A549 (cell line): ENCODE measurements around the gene GPR146.

Experiments
- CEBPB ChIP-seq, 2 experiments: fragments of >200 bp in 1 of 2; sonication (Bioruptor Twin) in 1 of 2; formaldehyde crosslinking in 1 of 2; IDR thresholded peaks; 2 replicates each; pipeline ENCODE4 v1.6.1; 2012 to 2016
- FOSL2 ChIP-seq, 2 experiments: fragments of 450-650 bp in 1 of 2; fragments of >200 bp in 1 of 2; sonication (Bioruptor Twin) in 1 of 2; formaldehyde crosslinking; IDR thresholded peaks; 2 replicates each; pipeline versions ENCODE4 v1.5.0 to v1.6.1; 2016 to 2020; ENCODE audit warnings: mild to moderate bottlenecking in 1 of 2, moderate library complexity in 1 of 2
- MYC ChIP-seq: IDR thresholded peaks from 2 replicates; pipeline ENCODE4 v1.6.1; 2012; ENCODE audit warnings: mild to moderate bottlenecking, inconsistent platforms, low read length, improper control_type of control experiment, borderline replicate concordance
- NFE2L2 ChIP-seq: fragments of 150-350 bp; conservative IDR thresholded peaks from 2 replicates; pipeline ENCODE4 v1.6.1; 2014; ENCODE audit warnings: low read length
- NPAS2 ChIP-seq: fragments of 250-450 bp; sonication (Bioruptor Pico); IDR thresholded peaks from 2 replicates; pipeline ENCODE4 v1.8.0; 2022; ENCODE audit warnings: mild to moderate bottlenecking, moderate library complexity, borderline replicate concordance
- RAD21 ChIP-seq, 2 experiments: fragments of >200 bp in 1 of 2; sonication (Bioruptor Twin) in 1 of 2; formaldehyde crosslinking in 1 of 2; IDR thresholded peaks in 1 of 2; conservative IDR thresholded peaks in 1 of 2; 2 replicates in 1 of 2; 3 replicates in 1 of 2; pipeline ENCODE4 v1.6.1; 2012 to 2018; ENCODE audit warnings: inconsistent platforms in 1 of 2
- TF ChIP-seq, protein P1 (sequence below): fragments of >200 bp; sonication (Bioruptor Twin); formaldehyde crosslinking; IDR thresholded peaks from 3 replicates; pipeline ENCODE4 v1.5.1; 2016
- TF ChIP-seq, protein P2 (sequence below): fragments of 450-650 bp; IDR thresholded peaks from 2 replicates; pipeline ENCODE4 v1.6.1; 2014; ENCODE audit warnings: antibody characterized with exemption
- TF ChIP-seq, protein P3 (sequence below): fragments of 250-450 bp; sonication (Bioruptor Pico); IDR thresholded peaks from 2 replicates; pipeline ENCODE4 v1.5.0; 2021; ENCODE audit warnings: mild to moderate bottlenecking, moderate library complexity, borderline replicate concordance

DNA sequence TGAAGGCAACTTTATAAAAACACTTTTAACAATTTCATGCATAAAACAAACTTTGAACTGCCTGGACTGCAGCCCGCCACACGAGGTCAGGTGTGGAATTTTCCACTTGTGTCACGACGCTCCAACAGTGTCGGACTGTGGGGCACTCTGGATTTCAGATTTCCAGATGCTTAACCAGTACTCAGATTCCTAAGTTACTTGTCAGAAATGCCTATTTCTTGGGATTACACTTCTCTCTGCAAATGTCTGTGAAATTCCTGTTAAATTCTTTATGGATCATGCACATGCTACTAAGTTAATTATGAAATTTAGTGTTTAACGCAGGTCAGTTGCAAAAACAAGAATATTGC, 43.1 kb downstream of the GPR146 start:
- TF ChIP-seq CEBPB (IDR thresholded peaks at IDR 0.05): no peak
- no peak for TF ChIP-seq MYC
- TF ChIP-seq, protein P1, sequence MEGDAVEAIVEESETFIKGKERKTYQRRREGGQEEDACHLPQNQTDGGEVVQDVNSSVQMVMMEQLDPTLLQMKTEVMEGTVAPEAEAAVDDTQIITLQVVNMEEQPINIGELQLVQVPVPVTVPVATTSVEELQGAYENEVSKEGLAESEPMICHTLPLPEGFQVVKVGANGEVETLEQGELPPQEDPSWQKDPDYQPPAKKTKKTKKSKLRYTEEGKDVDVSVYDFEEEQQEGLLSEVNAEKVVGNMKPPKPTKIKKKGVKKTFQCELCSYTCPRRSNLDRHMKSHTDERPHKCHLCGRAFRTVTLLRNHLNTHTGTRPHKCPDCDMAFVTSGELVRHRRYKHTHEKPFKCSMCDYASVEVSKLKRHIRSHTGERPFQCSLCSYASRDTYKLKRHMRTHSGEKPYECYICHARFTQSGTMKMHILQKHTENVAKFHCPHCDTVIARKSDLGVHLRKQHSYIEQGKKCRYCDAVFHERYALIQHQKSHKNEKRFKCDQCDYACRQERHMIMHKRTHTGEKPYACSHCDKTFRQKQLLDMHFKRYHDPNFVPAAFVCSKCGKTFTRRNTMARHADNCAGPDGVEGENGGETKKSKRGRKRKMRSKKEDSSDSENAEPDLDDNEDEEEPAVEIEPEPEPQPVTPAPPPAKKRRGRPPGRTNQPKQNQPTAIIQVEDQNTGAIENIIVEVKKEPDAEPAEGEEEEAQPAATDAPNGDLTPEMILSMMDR: no peak
- TF ChIP-seq NPAS2 (CRISPR knock-in tag): no peak
- TF ChIP-seq FOSL2 (IDR thresholded peaks at IDR 0.05): no peak
- no peak for TF ChIP-seq FOSL2 (CRISPR knock-in tag; IDR thresholded peaks at IDR 0.05)
- no peak for TF ChIP-seq RAD21 (conservative IDR thresholded peaks at IDR 0.05 in 1 of 2, IDR thresholded peaks at IDR 0.05 in 1 of 2)
- TF ChIP-seq, protein P2, sequence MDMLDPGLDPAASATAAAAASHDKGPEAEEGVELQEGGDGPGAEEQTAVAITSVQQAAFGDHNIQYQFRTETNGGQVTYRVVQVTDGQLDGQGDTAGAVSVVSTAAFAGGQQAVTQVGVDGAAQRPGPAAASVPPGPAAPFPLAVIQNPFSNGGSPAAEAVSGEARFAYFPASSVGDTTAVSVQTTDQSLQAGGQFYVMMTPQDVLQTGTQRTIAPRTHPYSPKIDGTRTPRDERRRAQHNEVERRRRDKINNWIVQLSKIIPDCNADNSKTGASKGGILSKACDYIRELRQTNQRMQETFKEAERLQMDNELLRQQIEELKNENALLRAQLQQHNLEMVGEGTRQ: no peak
- TF ChIP-seq, protein P3, sequence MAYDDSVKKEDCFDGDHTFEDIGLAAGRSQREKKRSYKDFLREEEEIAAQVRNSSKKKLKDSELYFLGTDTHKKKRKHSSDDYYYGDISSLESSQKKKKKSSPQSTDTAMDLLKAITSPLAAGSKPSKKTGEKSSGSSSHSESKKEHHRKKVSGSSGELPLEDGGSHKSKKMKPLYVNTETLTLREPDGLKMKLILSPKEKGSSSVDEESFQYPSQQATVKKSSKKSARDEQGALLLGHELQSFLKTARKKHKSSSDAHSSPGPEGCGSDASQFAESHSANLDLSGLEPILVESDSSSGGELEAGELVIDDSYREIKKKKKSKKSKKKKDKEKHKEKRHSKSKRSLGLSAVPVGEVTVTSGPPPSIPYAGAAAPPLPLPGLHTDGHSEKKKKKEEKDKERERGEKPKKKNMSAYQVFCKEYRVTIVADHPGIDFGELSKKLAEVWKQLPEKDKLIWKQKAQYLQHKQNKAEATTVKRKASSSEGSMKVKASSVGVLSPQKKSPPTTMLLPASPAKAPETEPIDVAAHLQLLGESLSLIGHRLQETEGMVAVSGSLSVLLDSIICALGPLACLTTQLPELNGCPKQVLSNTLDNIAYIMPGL (CRISPR knock-in tag): no peak
- TF ChIP-seq NFE2L2: no peak
